ENCODE data around the gene TNRC6C.

TNRC6C gene

DNA sequence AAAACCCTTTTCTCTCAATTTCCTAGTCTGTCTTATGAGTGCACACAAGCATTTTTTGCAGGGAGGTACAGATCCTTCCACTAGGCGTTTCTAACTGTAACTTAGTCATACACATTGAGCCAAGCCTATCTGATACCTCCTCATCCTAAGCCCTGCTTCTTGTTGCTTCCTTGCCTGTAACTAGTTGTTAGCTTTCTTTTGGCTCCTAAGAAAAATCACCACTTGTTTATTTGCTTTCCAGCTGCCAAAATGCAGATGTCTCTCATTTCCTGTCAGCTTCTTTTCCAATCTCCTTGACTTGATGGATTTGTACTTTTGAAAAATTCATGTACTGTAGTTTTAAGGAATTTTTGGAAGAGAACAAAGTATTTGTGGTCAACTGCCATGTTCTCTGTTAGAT lies 73.7 kb downstream of the TNRC6C start:
- TF ChIP-seq ZNF274 (IDR thresholded peaks at IDR 0.05; ENCODE audit: low read length) (no peak), ZNF274 (tag by site-specific recombination; IDR thresholded peaks at IDR 0.05; ENCODE audit: borderline replicate concordance) (no peak), ZNF843 (tag by site-specific recombination; IDR thresholded peaks at IDR 0.05) (no peak), BCL11B (tag by site-specific recombination; IDR thresholded peaks at IDR 0.05; ENCODE audit: low read depth) (no peak), MEIS1 (CRISPR knock-in tag; IDR thresholded peaks at IDR 0.05; ENCODE audit: borderline replicate concordance) (no peak), ZNF138 (tag by site-specific recombination; IDR thresholded peaks at IDR 0.05; ENCODE audit: borderline replicate concordance) (no peak), ZNF324 (tag by site-specific recombination; IDR thresholded peaks at IDR 0.05) (no peak), ZNF292 (tag by site-specific recombination; IDR thresholded peaks at IDR 0.05; ENCODE audit: borderline replicate concordance, low read depth) (no peak), ZSCAN30 (tag by site-specific recombination; IDR thresholded peaks at IDR 0.05) (no peak), ZBTB48 (tag by site-specific recombination; IDR thresholded peaks at IDR 0.05) (no peak), SP7 (tag by site-specific recombination; IDR thresholded peaks at IDR 0.05) (no peak), SETDB1 (IDR thresholded peaks at IDR 0.05; ENCODE audit: insufficient read length, low read length) (no peak)
- TF ChIP-seq, protein P1, sequence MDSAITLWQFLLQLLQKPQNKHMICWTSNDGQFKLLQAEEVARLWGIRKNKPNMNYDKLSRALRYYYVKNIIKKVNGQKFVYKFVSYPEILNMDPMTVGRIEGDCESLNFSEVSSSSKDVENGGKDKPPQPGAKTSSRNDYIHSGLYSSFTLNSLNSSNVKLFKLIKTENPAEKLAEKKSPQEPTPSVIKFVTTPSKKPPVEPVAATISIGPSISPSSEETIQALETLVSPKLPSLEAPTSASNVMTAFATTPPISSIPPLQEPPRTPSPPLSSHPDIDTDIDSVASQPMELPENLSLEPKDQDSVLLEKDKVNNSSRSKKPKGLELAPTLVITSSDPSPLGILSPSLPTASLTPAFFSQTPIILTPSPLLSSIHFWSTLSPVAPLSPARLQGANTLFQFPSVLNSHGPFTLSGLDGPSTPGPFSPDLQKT (IDR thresholded peaks at IDR 0.05; ENCODE audit: borderline replicate concordance, low read depth, low read length), result no peak
- no peak overlapping the region for H3K4me3 ChIP-seq (ENCODE audit: low read depth, low read length)
- no peak overlapping the region for H3K27ac ChIP-seq (ENCODE audit: extremely low read depth, low read depth, low read length)
- H3K36me3 ChIP-seq (ENCODE audit: control insufficient read depth in 2 of 2, insufficient read depth in 1 of 2, low read length in 2 of 2), result peaks cover 16 to 22% of the 10 kb centered on the region in 2 experiments; a peak in 2 of 3 replicates
- H3K4me1 ChIP-seq (ENCODE audit: control insufficient read depth, insufficient read depth, low read length), result no peaks in the 10 kb centered on the region
- ChIA-PET POLR2A (interaction anchor here (0.9 kb wide), 1 partner anchor 74 kb away, joined by 3 read pairs; the partner anchor contains the start of gene TNRC6C), CTCF (interaction anchor here (2.4 to 3.9 kb wide), 2 partner anchors 13 to 52 kb away, joined by 12 to 17 read pairs; no protein-coding TSS in a partner anchor)
- no peaks in the 10 kb centered on the region for H3K9me3 ChIP-seq (ENCODE audit: control insufficient read depth, insufficient read depth, low read depth, low read length)

DNA sequence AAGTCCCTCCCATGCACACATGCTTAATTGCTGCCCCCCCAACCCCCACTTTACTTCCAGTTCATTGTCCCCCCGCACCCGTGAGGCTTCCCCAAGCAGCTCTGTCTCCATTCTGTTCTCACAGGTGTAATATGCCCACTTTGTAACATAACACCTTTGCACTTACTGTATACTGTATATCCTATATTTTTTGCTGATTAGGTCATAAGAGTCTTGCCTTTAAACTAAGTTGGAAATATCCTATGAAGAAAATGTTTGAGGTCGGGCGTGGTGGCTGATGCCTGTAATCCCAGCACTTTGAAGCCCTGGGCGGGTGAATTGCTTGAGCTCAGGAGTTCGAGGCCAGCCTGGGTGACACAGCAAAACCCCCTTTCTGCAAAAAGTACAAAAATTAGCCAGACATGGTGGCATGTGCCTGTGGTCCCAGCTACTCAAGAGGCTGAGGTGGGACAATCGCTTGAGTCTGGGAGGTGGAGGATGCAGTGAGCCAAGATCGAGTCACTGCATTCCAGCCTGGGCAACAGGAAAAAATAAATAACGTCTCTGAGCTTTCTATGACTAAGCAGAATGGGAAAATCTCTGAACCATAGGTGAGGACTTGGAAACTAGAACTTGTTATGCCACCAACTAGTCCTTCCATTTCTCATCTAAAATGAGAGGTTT lies 76.1 kb downstream of the TNRC6C start:
- ChIA-PET CTCF (interaction anchor here (0.7 to 3.0 kb wide), 4 partner anchors 14 to 21 kb away, joined by 3 to 14 read pairs (median 6); no protein-coding TSS in a partner anchor), POLR2A (interaction anchor here (1.9 kb wide), 1 partner anchor 76 kb away, joined by 8 read pairs; the partner anchor contains the start of gene TNRC6C)
- Histone ChIP-seq H3K4me3 (ENCODE audit: low read depth, low read length) (no peak overlapping the region), H3K4me1 (ENCODE audit: control insufficient read depth, insufficient read depth, low read length) (no peaks in the 10 kb centered on the region), H3K36me3 (ENCODE audit: control insufficient read depth in 2 of 2, insufficient read depth in 1 of 2, low read length in 2 of 2) (peaks cover 22 to 29% of the 10 kb centered on the region in 2 experiments), H3K27ac (ENCODE audit: extremely low read depth, low read depth, low read length) (no peak overlapping the region), H3K9me3 (ENCODE audit: control insufficient read depth, insufficient read depth, low read depth, low read length) (no peaks in the 10 kb centered on the region)
- TF ChIP-seq, protein P2, sequence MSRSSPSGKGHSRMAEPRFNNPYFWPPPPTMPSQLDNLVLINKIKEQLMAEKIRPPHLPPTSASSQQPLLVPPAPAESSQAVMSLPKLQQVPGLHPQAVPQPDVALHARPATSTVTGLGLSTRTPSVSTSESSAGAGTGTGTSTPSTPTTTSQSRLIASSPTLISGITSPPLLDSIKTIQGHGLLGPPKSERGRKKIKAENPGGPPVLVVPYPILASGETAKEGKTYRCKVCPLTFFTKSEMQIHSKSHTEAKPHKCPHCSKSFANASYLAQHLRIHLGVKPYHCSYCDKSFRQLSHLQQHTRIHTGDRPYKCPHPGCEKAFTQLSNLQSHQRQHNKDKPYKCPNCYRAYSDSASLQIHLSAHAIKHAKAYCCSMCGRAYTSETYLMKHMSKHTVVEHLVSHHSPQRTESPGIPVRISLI (tag by site-specific recombination; IDR thresholded peaks at IDR 0.05), result no peak
- TF ChIP-seq ZNF169 (tag by site-specific recombination; IDR thresholded peaks at IDR 0.05) (no peak), ZNF629 (tag by site-specific recombination; IDR thresholded peaks at IDR 0.05) (no peak), ZNF555 (tag by site-specific recombination; conservative IDR thresholded peaks at IDR 0.05) (no peak), ZBTB21 (tag by site-specific recombination; IDR thresholded peaks at IDR 0.05) (no peak), ZNF548 (tag by site-specific recombination; IDR thresholded peaks at IDR 0.05) (no peak), ZNF335 (tag by site-specific recombination; conservative IDR thresholded peaks at IDR 0.05) (no peak), ZNF311 (tag by site-specific recombination; IDR thresholded peaks at IDR 0.05; ENCODE audit: borderline replicate concordance) (no peak), ZBTB48 (tag by site-specific recombination; IDR thresholded peaks at IDR 0.05) (no peak), ZNF112 (tag by site-specific recombination; IDR thresholded peaks at IDR 0.05) (no peak), ZBTB17 (tag by site-specific recombination; IDR thresholded peaks at IDR 0.05) (no peak)
- TF ChIP-seq, protein P3, sequence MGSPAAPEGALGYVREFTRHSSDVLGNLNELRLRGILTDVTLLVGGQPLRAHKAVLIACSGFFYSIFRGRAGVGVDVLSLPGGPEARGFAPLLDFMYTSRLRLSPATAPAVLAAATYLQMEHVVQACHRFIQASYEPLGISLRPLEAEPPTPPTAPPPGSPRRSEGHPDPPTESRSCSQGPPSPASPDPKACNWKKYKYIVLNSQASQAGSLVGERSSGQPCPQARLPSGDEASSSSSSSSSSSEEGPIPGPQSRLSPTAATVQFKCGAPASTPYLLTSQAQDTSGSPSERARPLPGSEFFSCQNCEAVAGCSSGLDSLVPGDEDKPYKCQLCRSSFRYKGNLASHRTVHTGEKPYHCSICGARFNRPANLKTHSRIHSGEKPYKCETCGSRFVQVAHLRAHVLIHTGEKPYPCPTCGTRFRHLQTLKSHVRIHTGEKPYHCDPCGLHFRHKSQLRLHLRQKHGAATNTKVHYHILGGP (tag by site-specific recombination; IDR thresholded peaks at IDR 0.05), result no peak
- TF ChIP-seq, protein P4, sequence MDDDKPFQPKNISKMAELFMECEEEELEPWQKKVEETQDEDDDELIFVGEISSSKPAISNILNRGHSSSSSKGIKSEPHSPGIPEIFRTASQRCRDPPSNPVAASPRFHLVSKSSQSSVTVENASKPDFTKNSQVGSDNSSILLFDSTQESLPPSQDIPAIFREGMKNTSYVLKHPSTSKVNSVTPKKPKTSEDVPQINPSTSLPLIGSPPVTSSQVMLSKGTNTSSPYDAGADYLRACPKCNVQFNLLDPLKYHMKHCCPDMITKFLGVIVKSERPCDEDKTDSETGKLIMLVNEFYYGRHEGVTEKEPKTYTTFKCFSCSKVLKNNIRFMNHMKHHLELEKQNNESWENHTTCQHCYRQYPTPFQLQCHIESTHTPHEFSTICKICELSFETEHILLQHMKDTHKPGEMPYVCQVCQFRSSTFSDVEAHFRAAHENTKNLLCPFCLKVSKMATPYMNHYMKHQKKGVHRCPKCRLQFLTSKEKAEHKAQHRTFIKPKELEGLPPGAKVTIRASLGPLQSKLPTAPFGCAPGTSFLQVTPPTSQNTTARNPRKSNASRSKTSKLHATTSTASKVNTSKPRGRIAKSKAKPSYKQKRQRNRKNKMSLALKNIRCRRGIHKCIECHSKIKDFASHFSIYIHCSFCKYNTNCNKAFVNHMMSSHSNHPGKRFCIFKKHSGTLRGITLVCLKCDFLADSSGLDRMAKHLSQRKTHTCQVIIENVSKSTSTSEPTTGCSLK (tag by site-specific recombination; IDR thresholded peaks at IDR 0.05), result no peak
- TF ChIP-seq, protein P5, sequence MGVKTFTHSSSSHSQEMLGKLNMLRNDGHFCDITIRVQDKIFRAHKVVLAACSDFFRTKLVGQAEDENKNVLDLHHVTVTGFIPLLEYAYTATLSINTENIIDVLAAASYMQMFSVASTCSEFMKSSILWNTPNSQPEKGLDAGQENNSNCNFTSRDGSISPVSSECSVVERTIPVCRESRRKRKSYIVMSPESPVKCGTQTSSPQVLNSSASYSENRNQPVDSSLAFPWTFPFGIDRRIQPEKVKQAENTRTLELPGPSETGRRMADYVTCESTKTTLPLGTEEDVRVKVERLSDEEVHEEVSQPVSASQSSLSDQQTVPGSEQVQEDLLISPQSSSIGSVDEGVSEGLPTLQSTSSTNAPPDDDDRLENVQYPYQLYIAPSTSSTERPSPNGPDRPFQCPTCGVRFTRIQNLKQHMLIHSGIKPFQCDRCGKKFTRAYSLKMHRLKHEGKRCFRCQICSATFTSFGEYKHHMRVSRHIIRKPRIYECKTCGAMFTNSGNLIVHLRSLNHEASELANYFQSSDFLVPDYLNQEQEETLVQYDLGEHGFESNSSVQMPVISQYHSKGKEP (tag by site-specific recombination; IDR thresholded peaks at IDR 0.05), result no peak

All from HEK293 (cell line).